Measurements from ENCODE around the gene DCANP1.

Gene DCANP1

DNA sequence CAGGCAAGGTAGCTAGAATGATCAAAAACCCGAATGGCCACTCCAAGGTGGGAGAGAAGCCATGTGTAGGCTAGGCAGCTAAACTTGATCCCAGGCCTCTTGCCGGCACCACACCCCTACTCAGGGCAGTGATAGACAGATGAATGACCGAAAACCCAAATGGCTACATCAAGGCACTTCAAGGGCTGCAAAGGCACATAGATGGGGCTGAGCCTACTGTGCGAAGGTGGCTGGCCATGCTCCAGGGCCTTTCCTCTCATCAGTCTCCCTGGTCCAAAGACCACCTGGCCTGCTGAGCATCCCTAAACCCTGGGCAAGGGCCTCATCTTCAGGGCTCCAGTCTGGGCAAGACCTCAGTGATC lies 8.7 kb upstream of the DCANP1 start:
- no peak for DNase-seq

DNA sequence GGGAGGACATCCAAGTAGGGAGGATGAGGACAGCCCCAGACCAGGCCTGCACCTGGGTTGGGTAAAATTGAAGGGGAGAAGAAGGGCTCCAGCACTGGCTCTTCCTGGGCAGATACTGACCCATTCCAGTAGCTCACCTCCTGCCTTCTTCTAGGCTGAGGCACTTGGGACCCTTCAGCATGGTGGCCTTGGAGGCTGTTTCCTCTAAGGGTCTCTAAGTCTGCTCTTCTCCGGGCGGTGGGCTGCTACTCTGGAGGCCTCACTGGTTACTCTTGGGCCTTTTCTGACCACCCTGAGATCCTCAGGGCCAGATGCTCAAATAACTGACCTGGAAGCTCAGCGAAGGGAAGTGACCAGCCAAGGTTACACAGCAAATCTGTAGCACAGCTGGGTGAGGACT lies 7.8 kb upstream of the DCANP1 start:
- DNase-seq, result no peak

DNA sequence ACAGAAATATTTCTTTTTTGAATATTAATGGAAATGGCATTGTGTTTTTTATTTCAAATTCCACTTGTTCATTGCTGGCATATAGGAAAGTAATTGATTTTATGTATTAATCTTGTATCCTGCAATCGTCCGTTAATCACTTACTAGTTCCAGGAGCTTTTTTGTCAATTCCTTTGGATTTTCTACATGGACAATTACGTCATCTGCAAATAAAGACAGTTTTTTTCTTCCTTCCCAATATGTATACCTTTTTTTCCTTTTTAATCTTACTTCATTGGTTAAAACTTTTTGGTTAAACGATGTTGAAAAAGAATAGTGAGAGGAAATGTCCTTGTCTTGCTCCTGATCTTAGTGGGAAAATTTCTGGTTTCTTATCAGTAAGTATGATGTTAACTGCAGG lies 6.5 kb upstream of the DCANP1 start:
- DNase-seq, result no peak

DNA sequence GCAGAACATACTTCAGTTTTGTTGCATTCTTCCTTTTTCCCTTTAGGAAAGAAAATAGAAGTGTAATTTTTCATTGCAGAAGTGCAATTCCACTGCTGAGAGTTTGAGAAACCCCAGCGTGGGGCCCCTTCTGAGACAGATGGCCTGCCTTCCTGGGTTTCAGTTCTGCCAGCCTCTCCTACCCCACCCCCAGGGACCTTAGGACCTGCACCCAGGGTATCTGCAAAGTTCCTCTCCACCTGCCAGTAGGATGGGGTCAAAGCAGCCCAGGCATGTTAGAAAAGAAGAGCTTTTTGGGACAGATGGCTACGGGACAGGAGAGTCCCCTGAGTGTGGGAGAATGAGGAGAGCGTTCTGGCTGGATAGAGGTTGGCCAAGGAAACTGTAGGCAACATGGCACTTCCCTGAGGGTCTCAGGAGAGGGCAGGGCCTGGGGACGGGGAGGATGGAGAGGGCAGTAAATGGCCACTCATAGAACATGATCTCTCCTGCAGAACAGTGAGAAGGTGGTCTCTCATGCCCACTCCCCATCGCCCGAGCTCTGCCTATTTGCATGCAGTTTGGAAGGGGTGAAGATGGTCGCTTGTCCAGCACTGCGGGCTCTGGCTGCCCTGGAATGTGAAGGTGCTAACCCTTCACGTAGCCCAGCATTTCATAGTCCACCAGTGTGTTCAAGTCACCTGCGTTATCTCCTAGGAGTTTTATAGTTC lies 5.3 kb upstream of the DCANP1 start, which contains the start of gene TIFAB:
Gene TIFAB, minus strand, starts transcription at position 31 of the 710 bp plus-strand sequence. CDS start 2,412 bp downstream, outside the sequence.
- DNase-seq, result no peak

DNA sequence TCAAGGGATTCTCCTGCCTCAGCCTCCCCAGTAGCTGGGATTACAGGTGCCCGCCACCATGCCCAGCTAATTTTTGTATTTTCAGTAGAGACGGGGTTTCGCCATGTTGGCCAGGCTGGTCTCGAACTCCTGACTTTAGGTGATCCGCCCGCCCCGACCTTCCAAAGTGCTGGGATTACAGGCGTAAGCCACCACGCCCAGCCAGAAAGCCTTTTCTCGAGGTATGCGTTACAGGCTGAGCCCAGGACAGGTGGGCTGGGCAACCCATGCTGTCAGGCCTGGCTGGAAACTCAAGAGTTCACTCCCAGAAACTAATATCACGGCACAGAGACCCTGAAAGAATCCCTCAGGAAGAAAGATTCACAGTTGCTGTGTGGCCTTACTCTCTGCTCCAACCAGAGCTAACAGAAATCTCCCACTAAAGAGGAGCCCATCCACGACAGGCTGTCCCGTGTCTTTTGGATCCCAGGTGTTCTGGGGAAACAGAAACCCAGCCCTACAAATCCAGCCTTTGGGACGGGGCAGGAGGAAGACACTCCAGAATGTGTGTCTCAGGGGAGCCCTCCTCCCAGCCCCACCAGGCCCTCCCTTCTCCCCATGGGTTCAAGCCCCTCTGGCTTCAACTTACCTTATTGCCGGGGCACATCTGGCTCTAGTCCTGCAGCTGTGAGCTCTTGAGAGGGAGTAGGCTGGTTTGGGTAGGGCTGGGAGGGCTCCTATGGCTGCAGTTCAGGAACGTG lies 4.6 kb upstream of the DCANP1 start:
- no peak for DNase-seq

DNA sequence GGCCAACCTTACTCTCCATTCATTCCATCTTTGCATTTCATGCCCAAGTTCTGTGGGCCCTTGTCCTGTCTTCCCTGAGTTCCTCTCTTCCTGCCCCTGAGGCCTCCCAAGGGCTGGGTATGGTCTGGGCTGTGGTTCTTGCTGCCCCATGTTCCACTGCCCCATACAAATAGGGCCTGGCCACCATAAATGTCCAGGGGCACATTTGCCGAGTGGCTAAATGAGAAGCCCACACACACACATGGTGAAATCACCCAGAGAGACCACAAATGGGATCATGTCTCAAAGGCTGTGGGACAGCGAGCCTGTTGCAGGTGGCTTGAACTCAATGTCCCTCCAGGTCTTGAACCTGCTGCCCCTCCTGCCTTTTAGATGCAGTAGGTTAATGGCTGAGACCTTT lies 3.8 kb upstream of the DCANP1 start:
- DNase-seq, result no peak

DNA sequence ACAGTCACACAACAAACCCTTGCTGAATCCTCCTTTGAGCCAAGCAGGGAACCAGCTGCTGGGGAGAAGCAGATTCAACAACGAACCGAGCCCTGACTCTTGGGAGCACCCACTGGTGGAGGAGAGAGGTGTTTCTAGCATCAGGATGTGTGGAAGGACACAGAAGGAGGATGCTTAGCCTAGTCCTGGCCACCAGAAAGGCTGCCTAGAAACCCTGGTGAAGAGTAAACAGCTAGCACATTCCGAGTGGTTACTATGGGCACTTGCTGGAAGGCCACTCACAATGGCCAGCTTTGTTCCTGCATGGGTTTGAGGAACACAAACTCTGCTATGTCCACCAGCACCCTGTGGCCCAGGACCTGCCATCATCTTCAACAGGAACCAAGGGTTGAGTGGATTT lies 3.2 kb upstream of the DCANP1 start:
- no peak for DNase-seq

DNA sequence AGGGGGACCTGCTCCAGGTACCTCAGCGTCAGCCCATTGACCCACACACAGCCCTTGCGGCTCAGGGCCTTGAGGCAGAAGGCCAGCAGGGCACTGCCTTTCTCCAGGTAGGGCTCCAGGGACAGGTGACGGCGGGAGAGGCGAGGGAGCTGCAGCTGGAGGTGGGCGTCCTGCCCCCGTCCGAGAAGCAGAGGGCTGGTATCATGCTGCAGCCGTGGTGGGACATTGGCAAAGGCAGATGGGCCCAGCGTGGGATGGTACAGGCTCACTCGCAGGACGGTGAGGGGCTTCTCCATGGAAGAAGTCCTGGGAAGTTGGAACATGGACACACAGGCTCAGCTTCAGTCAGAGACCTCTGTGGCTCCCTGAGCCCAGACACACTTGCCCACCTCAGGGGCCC lies 2.5 kb upstream of the DCANP1 start:
- no peak for DNase-seq

DNA sequence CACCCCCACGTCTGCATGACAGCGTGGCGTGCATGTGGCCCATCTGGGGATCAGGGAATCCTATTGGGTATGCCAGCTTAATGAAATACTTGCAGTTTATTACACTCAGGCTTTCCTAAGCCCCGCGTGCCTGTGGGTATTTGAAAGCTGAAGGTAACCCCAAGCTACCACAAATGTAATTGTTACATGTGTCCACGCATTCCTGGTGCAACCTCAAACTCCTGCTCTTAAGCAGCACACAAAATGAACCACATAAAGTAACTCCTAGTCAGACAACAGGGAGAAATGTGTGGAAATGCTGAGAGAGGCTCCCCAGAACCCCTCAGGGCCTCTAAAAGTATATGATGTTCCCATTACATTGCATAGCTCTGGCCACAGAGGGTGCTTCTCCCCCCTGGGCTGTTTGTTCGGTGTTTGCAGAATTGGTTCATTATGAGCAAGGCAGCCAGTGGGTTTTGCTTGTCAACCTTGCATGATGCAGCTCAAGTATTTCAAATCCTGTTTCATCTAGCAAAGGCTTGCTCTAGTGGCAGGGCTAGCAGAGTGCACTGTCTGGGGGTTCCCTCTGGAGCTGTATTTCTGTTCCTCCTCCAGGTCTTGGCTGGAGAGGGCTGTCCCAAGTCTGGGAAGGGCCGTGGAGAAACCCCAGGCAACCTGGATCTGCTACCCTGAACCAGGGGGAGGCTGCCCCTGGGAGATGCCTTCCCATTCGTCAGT lies 1.8 kb upstream of the DCANP1 start:
- no peak for DNase-seq

DNA sequence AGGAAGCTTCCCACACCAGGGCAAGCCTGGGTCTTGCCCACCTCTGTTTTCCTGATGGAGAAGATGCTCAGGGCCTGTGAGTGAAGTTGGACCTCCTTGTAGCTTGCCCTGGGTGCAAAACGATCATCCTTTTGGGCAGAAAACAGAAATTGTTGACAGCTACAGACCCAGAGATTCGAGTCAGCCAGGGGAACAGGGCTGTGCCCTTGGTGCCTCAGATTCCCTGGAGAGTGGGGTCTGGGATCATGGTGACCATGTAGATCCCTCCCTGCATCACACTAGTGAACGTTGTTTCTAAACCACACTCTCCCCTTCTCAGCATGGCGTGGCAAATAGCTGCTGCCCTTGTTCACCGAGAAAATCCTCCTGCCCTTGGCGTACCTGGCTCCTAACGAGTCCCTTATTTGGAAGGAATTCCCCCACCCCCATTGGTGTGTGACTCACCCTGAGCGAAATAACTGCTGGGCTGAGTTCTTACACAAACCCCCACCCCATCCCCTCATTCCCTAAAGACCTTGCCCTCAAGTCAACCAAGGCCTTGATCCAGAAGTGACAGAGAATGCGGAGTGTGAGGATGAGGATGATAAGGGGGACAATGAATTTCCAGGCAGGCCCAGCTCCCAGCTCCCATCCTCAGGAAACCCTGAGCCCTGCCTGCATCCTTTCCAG lies 1.1 kb upstream of the DCANP1 start:
- no peak for DNase-seq

DNA sequence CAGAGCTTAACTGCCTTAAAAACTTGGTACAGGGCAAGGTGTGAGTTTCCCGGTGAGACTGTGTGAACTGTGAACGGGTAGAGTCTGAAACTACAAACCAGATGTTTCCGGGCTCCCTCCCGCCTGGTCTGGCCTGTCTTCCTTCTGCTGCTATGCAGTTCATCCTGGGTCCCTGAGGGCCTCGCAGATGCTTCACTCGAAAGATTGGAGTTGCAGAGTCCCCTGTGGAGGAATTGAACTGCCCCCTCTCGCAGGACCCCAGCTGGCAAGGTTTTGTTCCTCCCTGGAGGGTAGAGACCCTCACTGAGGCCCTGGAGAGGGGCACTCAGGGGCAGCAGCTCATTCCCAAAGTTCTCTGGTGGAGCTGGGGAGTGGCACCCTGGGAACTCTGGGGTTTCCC lies 533 bp downstream of the DCANP1 start:
- DNase-seq, result no peak

DNA sequence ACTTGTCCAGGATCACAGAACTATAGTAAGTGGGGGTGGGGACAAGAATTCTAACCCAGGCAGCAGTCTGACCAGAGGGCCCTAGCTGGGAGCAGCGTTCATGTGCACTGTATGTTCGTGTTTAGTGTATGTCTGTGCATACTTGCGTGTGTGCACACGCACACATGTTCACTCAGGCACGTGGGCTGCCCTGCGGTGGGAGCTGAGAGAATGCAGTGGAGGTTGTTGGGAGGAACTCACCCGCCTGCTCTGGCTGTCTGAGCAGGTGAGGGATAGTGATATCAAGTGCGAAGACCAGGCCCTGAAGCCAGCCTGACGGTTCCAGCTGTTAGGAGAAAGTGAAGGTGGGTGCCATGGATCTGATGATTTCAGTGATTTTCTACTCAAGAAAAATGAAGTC lies 942 bp downstream of the DCANP1 start:
- DNase-seq, result no peak

DNA sequence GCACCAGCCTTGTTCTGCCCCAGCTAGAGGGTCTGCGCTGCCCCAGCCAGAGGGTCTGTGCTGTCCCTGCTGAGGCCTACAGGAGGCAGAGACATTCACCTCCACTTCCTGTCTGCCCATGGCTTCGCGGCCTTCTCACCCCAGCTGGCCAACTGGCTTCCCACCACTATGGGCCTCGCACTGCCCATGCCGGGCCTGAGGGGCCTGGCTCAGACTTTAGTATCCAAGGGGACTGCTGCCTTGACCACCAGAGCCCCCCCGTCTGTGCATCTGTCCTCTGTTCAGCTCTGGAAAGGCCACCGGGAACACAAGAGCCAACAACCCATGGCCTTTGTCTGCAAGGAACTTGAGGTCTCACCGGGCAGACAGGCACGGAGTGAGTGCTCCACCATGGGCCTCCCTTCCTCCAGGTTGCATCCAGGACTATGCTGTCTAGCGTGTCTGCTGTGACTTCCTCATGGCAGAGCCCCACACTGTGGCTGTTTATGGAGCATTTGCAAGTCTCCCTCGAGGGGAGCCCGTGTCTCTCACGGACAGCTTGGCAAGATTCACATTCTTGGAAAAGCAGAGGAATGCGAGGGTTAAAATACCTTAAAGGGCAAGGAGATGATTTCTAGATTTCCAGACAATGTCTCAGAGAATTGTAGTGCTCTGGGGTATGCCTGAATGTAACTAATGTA lies 1.7 kb downstream of the DCANP1 start:
- no peak for DNase-seq

DNA sequence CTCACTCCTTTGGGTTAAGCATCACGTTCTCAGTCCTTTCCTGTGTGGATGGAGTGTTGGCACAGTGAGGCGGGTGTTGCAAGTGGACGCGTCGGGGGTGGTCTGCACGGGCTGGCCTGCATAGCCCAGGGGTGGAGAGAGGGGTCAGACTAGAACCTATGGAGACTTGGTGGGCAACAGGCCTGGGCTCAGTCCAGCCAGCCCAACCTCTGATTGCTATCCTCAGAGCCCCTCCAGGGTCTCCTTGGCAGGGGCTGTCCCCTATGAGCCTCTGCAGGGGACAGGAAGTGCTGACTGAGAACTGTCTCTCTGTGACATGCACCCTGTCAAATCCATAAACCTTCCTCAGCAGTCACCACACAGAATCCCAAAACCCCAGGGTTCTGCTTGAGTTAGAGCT lies 2.3 kb downstream of the DCANP1 start:
- no peak for DNase-seq

DNA sequence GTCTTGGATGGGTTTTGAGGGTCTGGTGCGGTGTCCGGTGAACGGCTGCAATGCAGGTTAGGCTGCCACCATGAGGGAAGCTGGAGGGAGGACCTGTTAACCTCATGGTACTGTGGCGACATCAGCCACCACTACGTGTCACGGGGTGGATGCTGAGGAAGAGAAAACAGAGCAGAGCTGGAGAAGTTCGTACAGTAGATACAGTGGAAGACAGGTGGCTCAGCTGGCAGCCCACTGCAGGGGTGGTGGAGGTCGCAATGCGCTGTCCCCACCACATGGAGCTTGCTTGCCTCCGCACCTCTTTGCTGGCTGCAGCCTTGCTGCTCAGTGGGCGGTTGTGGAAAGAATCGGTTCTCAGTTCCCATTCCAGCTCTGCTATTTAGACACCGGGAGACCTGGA lies 2.8 kb downstream of the DCANP1 start:
- DNase-seq, result no peak

DNA sequence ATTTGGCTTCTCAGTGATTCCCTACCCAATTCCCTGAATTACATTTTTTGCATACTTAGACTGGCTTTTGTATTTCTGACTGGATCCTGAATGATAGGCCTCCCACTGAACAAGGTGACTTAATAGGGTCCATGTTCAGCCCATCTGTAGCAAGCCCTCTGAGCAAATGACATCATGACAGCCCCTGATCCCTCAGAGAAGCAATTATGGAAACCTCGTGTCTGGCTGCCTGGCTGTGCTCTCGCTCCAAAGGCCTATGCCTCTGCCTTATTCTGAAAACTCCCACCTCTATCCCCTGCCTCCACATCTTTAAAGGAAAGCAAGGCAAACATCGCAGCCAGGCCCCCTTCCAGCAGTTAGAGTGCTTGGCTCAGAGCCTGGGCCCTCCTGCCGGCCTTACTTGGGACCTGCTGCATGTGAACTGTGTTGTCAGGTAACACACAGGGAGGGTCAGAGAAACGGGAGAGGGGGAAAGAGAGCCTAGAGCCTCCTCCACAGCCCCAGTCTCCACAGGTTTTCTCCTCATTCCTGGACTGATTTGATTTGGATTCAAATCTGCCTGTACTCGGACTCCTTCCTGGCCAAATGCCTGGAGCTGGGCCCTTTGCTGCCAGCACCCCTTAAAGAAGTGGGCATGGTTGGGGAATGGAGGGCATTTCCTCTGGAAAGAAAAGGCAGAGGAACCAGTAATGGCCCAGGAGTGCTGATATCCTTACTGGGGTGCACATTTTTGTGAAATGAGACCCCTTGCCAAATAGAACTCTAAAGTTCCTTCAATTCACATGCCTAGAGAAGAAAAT lies 3.8 kb downstream of the DCANP1 start:
- DNase-seq, result no peak

DNA sequence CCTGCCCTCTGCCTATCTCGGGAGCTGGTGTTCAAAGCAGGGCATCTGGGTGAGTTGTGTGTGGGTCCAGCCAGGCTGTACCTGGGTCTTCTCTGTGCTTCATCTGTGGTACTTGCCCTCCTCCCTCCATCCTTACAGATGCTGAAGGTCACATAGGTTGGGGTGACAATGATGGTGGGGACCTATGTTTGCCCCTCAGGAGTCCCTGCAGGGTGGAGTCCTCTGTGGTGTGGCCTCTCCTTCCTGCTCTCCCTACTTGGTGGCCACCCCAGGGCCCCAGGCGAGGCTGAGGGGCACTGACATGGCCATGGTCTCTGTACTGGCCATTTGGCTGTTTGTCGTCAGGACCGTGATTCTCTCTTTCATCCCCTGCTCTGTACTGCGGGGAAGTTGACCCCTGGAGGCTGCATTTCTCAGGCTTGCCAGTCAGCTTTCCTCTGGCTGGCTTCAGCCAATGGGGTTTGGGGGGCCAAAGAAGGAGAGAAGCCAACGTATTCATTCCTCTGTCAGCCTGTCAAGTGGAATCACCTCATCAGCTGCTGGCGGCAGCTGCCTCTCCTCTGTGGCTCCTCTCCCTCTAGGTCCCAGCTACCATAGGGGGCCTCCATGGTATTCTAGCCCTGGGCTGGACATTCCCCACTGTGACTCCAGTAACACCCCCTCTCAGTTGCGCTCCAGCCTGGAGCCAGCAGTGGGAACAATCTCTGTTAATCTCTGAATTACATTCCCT lies 4.6 kb downstream of the DCANP1 start:
- no peak for DNase-seq

DNA sequence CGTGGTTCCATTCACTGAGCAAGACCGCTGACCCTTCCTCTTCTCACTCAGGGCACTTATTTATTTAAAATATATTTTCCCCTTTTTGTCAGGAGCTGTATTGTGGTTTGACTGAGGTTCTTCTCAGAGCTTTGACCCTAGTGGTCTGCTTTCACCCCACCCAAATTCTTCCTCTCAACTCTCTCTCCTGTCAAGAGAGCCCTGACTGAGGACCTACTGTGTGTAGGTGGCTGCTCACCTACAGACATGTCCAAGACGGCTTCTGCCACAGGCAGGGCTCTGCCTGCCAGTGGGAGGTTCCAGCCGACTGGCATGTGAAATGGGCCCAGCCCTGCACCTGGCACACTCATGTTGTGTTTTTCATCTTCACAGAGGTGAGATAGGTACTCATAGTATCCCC lies 5.2 kb downstream of the DCANP1 start:
- DNase-seq, result no peak

DNA sequence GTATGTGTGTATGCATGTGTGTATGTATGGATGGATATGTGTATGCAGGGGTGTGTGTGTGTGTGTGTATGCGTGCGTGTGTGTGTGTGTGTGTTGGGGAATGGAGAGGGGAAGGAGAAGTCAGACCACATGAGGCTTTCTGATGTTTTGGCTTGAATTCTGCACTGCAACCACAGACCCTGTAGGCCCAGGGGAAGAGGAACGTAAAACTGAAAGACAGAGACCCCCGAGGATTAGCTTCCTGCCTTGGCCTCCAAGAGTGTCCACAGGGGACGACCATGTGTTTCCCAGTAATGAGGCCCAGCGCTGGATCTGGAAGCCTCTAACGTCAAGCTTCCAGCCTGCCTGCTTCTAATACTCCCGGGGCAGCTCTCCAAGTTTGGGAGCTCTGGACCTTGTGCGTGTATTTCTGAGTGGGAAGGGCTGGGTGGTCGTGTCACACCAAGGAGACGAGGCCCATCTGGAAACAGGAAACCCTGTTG lies 5.8 kb downstream of the DCANP1 start:
- no peak for DNase-seq

DNA sequence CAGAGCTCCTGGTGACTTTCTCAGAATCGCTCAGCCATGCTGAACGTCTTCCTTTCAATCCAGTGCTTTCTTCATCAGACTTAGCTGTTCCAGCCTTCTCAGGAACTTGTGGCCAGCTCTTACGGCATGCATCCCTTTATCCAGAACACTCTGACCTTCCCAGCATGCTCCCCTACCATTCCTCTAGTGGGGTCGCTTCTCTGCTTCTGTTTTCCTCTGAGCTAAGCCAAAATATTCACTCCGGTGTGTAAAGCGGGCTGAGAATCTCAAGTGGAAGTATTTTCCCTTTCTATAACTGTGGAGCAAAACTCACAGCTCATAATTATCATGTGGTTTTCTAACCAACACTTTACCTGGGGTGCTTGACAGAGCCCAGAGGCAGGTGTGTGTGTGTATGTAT lies 6.2 kb downstream of the DCANP1 start:
- no peak for DNase-seq
